HL-60/S4 (cell line): ENCODE measurements around the gene ENKUR.
"Not testable (repeated sequence)": the region's sequence is repeated elsewhere in the genome, so short reads cannot be mapped to it uniquely, and the experiment has no call there.

Experiments
- in situ Hi-C: fragments of 300-500 bp; cut with MboI; formaldehyde crosslinking; loops from 2 replicates; pipeline ENCODE4 v1.14.3; 2022; ENCODE audit warnings: low sequenced_read_pairs

ENKUR gene

DNA sequence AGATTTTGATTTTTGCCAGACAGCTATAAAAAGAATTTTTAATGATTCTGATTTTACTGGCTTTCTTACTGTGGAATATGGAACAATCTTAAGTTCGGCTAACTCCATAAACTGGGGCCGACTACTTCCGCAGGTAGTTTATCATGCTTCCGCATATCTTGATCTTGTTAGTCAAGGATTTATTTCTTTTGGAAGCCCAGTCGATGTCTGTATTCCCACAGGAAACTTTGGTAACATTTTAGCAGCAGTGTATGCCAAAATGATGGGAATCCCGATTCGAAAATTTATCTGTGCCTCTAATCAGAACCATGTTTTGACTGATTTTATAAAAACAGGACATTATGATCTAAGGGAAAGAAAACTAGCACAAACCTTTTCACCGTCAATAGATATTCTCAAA, 8.6 kb upstream of the ENKUR start:
- in situ Hi-C loops = no loop called here

DNA sequence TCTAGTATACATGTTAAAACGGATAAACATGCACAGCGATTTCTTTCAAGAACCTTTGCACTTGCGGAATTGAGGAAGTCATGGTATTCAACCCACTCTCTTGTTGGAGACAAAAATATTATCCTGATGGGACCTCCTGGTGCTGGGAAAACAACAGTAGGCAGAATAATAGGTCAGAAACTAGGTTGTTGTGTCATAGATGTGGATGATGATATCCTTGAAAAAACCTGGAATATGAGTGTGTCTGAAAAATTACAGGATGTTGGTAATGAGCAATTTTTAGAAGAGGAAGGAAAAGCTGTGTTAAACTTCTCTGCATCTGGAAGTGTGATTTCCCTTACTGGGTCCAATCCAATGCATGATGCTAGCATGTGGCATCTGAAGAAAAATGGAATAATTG, 7.3 kb upstream of the ENKUR start:
- in situ Hi-C loops = no loop called here

DNA sequence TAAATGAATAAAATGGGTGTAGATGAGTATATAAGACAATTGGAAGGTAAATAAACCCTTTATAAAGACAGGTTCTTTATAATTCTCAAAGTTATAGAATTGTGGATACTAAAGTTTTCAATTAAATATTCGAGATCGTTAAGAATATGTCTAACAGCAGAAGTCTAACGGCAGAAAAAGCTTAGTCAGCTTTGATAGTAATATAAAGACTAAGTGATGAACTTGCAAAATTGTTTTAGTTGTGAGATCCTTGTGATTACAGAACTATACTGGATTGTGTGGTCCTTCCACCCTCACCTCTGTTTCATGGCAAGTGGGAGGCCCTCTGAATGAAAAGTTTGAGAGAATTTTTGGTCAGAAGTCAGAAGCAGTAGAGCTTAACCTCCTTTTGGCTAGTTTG, 2.7 kb upstream of the ENKUR start:
- in situ Hi-C loops = no loop called here

DNA sequence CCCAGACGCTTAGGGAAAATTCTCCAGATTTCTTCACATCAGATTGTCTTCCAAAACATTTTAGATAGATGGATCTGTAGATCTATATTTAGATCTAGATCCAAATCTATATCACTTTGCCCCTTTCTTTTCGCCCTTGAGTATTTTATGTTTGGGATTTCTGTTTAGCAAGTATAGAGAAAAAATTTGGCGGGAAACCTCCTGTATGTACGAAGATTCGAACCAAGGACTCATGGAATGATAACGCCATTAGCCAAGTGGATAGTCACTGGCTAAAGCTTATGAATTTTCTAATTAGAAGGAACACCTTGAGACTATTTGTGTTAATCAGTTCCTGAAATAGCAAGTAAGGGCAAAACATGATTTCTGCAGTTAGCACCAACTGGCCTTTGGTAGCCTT, 1.7 kb upstream of the ENKUR start:
- in situ Hi-C loops = no loop called here

DNA sequence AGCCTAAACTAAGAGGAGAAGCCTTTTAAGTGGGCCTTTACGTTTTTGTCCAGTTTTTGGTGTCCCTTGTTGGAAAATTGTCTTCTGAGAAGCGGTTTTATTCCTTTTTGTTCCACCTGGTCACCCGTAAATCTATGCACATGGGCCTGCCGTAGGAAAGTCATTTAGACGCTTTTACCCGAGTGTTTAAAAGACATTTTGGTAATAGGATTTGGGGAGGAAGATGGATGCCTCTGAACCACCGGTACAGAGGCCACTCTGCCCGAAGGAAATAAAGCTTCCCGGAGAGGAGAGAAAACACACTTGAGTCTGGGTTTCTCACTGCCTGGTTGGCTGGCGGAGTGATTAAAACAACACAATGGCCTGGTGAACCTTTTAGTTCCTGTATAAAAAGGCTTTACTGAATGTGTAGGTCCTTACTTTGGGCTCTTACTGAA, 1.2 kb upstream of the ENKUR start:
- in situ Hi-C loops = no loop called here

DNA sequence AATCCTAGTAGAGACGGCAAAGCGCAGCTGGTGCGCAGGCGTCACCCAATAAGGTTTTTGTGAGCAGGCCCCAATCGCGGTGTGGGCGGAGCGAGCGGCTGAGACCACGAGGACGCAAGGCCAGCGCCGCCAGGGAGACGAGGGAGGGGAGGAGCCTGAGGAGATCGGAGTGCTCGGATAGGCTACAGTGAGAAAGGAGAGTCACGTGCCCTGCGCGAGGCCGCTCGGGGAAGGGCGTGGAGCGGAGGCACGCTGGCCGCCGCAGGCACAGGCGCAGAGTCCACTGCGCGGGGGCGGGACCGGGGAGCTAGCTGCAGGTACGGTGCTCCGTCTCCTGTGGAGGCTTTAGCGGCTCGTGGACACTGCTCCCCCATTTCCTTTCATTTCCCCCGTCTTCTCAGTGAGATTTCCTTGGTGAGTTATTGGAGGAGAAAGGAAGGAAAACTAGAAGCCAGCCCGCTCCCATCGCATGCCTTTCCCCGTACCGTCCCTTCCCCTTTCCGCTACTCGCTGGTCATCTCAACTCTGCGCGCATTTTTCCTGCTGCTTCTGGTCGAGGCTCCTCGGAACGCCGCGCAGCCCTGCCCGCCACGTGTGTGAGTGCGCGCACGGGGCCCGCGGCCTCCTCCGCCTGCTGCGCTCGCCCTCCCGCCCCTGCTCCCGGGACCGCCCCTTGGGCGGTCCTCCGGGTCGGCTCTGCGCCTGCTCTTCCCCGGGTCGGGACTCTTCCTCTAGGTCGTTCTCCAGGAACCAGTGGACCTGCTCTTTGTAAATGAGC, 607 bp upstream of the ENKUR start, which contains the start of gene THNSL1:
TSS of gene THNSL1 (plus strand) at position 237 of the 778 bp plus-strand sequence. CDS start 6,612 bp downstream, outside the sequence.
- in situ Hi-C loops = no loop called here

DNA sequence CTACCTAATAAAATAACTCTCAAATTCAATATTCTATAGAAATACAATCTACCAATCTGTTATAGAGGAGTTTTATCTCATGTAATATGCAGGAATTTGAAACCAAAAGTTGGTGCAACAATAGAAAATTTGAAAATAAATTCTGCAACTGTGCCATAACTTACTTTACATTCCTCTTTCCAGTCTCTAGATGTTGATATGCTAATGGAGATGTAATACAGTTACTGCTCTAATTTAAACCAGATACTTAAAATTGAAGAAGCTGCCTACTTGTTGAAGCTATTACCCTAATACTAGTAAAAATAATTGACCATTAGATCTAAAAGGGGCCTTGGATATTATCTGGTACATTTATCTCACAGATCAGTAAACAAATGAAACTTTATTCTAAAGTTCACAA, 1.4 kb downstream of the ENKUR start:
- in situ Hi-C loops = no loop called here

DNA sequence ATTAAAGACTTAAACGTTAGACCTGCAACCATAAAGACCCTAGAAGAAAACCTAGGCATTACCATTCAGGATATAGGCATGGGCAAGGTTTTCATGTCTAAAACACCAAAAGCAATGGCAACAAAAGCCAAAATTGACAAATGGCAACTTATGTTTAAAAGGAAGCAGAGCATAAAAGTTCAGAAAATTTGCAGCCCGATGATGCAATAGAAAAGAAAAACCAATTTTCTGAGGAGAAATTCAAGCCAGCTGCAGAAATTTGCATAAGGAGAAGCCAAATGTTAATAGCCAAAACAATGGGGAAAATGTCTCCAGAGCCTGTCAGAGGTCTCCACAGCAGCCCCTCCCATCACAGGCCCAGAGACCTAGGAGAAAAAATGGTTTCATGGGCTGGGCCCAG, 4.4 kb downstream of the ENKUR start:
- in situ Hi-C loops = not testable (repeated sequence)

DNA sequence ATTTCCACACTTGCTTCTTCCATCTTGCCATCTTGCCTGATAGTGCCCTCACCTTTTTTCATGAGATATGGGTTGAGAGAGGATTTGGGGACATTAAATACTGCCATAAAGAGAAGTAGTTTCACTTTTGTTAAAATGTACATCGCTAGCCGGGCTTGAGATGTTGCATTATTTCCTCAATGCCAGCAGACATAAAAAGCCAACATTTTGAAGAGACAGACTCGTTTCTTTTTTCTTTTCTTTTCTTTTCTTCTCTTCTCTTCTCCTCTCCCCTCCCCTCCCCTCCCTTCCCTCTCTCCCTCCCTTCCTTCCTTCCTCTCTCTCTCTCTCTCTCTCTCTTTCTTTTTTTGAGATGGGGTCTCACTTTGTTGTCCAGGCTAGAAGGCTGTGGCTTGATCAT, 17.9 kb downstream of the ENKUR start:
- in situ Hi-C loops = no loop called here

DNA sequence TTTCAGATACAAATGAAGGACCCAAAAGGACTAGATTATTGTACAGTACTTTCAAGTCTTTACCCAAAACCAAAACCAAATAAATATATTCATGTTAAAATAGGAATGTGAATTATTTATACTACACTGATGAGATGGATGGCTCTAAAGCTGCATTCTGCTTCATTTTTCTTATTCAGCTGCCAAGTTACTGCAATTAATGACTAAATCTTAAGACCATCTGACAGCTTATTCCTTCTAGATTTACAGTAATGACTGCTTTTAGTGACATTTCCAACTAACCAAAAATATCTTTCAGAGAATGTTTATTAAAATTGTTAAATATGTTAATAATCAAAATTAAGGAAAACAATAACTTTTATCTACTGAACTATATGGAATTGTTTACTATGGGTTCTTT, 20.9 kb downstream of the ENKUR start:
- in situ Hi-C loops = no loop called here

DNA sequence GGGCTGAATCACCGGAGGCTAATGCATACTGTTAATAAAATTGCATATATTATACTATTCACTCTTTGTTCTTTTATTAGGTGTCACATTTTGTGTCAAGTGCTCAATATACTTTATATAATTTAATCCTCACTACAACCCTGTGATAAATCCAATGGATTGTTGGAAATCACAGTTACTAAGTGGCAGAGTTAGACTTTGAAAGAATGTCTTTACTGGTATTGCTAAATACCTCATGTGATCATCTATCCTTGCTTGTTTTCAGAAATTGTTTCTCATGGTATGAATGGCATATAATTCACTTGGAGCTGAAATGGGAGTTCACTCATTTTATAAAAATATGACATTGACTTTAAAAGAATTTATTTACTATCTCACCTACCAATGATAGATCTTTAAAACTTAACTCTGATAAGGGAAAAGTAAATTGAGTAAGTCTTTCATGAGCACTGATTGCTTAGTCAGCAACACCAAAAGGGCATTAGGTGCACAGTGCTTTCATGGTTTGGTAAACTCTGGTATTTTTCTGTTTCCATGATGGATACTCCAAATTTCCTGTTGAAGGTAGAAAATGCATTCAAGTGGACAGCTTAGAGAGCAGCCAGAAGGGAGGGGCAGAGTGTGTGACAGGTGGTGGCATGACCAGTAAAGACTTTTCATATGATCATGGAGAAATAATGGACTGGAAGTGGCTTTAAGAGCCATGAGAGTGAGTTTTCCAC, 22.6 kb downstream of the ENKUR start:
- in situ Hi-C loops = no loop called here

DNA sequence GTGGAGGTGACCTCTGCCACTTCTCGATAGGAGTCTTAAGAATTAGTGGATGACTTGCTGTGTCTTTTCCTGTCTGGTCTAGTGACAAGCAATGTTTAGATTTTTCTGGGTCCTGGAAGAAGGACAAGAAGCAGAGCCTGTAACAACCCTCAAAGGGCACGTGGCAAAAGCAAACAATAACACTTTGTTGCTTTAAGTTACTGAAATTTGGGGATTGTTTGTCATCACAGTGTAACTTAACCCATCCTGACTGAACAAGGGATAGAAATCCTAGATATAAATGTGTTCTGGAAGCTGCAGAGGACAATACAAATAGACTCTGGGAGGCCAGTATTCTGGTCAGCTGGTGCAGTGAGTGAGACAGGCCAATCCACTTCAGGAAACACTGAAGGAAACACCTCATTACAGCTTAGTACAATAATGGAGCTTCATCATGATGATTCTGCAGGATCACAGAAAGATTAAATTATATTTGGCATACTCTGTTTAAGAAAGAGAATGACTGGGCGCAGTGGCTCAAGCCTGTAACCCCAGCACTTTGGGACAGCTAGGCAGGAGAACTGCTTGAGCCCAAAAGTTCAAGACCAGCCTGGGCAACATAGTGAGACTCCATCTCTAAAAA, 23.3 kb downstream of the ENKUR start:
- in situ Hi-C loops = no loop called here

DNA sequence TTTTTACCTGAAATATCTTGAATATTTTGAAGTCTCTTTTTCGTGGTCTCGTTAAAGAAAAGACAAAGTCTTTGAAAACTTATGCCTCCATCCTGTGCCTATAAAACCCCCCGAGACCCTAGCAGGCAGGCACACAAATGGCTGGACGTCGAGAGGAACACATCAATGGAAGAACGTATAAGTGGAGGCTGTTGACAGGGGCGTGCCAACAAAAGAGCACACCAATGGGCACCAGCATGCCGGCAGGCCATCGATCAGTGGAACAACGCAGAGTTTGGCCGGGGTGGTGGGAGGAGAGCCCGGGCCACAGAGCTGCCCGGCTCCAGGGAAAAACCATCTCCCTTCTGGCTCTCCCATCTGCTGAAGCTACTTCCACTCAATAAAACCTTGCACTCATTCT, 24.7 kb downstream of the ENKUR start:
- in situ Hi-C loops = no loop called here

DNA sequence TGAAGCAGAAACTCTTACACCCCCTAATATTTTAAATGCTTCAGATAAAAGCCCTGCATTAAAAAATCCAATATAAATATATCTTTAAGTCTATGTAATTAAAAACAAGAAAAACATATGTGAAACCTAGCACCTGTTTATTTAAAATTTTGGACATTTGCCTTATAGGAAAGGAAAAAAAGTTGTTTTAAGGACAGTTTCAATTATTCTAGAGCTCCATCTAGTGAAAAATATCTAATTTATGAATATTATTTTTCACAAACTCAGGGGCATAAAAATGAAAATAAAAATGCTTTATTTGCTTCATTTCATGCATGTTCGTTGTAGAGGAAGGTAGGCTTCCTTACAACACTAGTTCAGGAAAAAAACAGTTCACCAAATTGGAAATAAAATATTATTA, 26.1 kb downstream of the ENKUR start:
- in situ Hi-C loops = no loop called here

DNA sequence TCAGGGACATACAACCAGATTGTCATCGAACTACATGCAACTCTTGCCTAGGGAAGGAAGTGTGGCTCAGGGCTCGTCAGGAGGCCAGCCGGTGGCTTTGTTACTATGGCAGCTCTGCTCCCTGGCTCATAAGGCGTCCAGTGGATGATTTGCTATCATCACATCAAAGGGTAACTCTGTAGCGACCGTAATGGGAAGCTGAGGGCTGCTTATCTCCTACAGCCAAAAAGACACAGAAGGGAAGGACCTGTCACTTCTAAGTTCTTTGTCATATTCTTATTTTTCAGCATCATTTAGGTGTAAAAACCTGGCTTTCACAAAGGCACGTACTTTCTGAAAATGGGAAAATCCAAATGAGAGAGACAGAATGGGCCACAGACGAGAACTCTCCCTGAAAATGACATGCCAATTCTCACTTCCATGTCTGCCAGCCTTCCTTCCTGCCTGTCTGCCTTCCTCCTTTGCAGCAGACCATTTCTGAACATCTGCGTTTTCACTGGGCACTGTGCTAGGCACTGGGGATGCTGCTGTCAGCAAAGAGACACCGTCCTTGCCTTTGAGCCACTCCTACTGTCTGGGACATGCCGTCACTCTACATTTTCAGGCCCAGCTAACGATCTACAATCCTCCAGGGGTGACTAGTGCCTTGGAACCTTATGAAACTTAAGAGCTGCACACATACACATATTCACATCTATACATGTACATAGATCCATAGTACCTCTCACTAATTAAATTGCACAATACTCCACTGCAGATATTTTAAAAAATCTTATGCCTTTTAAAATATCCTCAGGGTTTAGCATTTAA, 26.9 kb downstream of the ENKUR start:
- in situ Hi-C loops = no loop called here

DNA sequence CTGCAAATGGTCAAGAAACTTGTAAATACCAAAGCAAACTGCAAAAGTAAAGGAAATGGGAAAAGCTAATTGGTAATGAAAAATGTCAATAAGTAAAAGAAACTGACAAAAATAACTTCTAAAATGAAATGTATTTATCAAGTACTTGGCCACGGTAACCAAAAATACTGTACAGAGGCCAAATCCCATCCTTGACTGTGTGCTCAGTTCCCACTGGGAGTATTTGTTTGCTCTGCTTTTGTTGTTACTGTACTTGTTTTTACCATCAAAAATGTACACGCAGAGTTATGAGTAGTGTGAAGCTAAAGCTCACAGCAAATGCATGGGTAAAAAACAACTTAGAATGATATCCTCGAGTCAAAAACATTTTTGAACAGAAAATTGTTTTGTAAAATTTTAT, 31.1 kb downstream of the ENKUR start:
- in situ Hi-C loops = no loop called here

DNA sequence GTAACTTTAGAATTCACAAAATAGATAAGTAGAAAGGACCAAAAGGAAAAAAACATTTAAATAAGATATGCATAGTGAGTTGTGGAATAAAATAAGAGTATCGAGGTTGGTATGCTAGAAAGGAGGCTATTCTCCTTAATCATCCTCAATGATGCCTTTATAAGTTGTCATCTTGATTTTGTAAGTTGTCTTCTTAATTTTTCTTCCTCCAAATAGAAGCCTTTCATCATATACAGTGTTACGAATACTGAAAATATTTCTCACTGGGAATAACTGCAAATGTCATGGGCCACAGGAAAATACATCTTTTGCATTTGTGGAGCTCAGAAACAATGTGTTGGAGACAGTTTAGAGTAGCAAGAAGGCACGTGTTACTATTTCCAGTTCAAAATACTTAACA, 32.0 kb downstream of the ENKUR start:
- in situ Hi-C loops = no loop called here

DNA sequence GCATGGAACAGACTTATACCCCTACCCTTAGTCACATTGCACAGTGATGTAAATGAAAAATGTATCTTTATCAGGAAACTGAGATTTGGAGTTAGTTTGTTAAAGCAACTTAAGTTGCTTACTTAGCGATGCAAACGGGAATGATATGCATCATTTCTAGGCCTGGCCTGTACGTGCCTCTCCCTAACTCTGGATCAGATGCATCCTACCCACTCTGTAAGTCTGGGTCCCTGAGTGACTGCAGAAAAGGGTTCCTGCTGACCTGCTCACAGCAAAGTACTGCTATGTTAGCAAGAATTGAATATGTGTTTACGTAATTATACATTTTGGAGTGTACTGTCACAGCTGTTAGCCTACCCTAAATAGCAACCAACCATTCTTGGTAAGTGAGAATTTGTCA, 32.8 kb downstream of the ENKUR start:
- in situ Hi-C loops = no loop called here

DNA sequence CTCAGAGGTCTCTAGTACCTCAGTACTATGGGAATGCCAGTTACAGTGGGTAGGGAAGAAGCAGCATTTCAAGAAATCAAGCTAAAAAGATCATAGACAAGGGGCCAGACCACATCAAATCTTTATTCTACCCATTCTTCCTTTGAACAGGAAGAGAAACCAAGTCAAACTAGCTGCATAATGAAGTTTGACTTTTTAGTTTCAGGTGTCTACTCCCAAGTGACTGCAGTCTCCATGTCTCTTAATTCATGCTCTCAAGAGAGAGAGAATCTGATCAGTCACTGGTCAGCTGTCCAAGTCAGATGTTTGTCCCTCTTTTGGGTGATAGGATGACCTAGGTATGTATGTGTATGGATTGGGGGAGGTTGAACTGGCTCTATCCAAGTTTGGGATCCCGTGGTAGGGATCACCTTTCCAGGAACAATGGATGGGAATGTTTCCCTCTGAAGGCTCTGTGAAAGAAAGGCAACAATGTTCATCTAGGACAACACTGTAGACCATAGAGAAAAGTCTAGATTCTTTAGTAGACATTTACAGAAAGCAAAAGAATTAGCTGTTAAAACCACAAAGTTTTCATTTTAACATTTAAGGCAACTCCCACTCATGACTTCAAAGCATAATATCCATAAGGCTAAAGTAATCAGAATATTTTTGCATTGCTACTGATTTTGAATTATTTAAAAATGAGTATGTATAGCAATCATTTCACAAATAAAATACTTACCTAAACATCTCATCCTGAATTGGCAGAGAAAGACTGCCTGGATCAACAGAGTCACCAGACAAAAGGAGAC, 33.4 kb downstream of the ENKUR start:
- in situ Hi-C loops = no loop called here

DNA sequence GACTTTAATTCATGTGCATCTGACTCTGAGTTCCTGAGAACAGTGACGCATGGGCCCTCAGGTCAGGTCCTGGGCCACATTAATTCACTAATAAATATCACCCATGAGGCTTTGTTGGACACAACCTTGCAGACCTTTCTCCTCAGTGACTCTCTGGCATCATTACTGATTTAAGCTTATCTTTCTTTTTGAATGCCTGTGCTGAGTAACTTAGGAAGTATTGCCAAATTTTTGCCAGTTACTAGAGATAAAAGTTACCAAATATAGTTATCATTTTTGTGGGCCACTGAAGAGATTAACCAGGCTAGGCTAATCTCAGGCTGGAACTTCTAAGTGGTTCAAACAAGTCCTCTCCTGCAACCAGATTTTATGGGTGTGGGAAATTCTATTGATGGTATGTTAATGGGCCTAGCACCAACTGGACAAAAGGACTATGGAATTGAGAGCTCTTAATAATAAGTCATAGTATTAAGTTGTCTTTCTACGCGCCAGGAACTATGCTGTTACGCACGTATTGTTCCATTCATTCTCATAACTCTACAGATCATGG, 34.7 kb downstream of the ENKUR start:
- in situ Hi-C loops = no loop called here
